ENCODE measurements around the gene PRXL2B.

PRXL2B gene

DNA sequence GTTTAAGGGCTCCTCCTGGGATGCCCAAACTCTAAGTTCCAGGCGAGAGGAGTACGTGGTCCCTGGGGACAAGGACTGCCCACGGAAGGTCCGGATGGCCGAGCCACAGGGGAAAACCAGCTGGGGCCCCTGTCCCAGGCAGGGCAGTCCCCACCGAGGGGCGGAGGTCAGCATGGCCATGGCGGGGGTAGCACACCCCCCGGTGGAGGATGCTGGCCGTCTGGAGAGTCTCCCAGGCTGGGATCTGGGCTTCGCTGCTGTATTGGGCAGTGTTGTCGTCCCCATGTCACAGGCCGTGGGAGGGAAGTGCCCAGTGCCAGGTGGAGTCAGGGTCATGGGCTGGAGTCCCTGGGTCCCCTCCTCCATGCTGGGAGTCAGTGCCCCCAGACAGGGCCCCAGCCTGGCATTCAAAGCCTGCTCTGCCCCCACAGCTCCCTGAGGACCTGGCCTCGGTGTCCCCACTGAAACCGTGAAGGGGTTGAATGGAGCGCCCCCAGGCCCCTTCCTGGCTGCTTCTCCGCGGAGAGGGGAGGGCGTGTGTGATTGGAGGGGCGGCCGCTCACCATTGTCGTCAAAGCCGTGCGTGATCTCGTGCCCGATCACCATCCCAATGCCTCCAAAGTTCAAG is 6.8 kb downstream of the PRXL2B start:
- Mint-ChIP-seq H3K36me3 (ENCODE audit: low read depth) (no peaks in the 10 kb centered on the region), H3K4me3 (no peak overlapping the region), H3K27ac (no peak overlapping the region), H3K9me3 (no peaks in the 10 kb centered on the region), H3K4me1 (ENCODE audit: low read depth) (peaks cover 4% of the 10 kb centered on the region), H3K27me3 (no peaks in the 10 kb centered on the region)

GRCh38 chr1:2594001-2594640 is 7.5 kb downstream of the PRXL2B start:
- Mint-ChIP-seq H3K27me3 (no peaks in the 10 kb centered on the region), H3K36me3 (ENCODE audit: low read depth) (no peaks in the 10 kb centered on the region), H3K4me1 (ENCODE audit: low read depth) (peaks cover 4% of the 10 kb centered on the region), H3K27ac (no peak overlapping the region), H3K4me3 (no peak overlapping the region), H3K9me3 (no peaks in the 10 kb centered on the region)

DNA sequence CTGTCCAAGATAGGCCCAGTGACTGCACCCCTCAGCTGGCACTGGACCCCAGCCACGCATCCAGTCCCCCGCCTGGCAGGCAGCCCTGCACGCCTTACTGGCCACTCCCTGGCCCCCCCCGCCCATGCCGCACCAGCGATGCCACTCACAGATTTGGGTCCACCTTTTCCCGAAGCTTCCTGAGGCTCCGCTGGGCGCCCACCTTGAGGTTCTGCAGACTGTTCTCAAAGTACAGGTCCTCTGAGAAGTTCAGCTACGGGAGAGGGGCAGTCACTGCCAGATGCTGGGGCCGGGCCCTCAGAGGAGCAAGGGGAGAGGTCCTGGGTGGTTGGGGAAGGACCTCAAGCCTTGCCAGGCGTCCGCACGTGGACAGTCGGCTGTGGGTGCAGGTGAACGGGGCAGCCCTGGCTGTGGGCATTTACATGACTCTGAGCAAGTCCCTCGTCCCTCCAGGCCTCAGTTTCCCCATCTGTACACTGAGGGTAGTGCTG is 8.1 kb downstream of the PRXL2B start:
- no peaks in the 10 kb centered on the region for H3K9me3 Mint-ChIP-seq

DNA sequence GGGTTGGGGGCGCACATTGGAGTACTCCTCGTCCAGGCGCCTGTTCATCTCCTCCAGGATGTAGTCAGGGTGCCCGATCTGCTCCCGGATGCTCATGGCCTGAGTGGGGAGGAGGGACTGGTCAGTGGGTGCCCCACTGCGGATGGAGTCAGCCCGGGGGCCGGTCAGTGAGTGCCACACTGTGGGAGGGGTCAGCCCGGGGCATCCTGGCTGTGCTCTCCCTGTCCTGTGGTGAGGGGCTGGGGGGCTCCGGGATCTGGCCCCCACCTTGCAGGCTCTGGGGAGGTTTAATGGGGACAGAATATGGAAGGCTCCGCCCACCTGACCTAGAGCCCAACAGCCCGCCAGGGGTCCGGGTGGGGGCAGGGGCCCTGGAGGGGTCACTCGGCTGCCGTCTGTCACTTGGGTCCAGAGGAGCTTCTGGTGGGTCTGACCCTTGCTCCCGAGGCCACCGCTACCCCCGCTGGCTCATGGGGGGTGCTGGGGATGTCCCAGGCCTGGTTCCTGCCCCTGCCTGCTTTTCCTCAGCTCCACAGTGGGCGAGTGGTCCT is 8.8 kb downstream of the PRXL2B start:
- no peak overlapping the region for H3K27ac Mint-ChIP-seq
- no peaks in the 10 kb centered on the region for H3K36me3 Mint-ChIP-seq (ENCODE audit: low read depth)
- no peaks in the 10 kb centered on the region for H3K9me3 Mint-ChIP-seq
- no peaks in the 10 kb centered on the region for H3K27me3 Mint-ChIP-seq
- H3K4me1 Mint-ChIP-seq (ENCODE audit: low read depth): peaks cover 4% of the 10 kb centered on the region
- H3K4me3 Mint-ChIP-seq: no peak overlapping the region

More for the DNA sequence above, 8.1 kb downstream of the PRXL2B start:
- Mint-ChIP-seq H3K27ac (no peak overlapping the region), H3K27me3 (no peaks in the 10 kb centered on the region), H3K4me1 (ENCODE audit: low read depth) (peaks cover 4% of the 10 kb centered on the region), H3K36me3 (ENCODE audit: low read depth) (no peaks in the 10 kb centered on the region), H3K4me3 (no peak overlapping the region)

DNA sequence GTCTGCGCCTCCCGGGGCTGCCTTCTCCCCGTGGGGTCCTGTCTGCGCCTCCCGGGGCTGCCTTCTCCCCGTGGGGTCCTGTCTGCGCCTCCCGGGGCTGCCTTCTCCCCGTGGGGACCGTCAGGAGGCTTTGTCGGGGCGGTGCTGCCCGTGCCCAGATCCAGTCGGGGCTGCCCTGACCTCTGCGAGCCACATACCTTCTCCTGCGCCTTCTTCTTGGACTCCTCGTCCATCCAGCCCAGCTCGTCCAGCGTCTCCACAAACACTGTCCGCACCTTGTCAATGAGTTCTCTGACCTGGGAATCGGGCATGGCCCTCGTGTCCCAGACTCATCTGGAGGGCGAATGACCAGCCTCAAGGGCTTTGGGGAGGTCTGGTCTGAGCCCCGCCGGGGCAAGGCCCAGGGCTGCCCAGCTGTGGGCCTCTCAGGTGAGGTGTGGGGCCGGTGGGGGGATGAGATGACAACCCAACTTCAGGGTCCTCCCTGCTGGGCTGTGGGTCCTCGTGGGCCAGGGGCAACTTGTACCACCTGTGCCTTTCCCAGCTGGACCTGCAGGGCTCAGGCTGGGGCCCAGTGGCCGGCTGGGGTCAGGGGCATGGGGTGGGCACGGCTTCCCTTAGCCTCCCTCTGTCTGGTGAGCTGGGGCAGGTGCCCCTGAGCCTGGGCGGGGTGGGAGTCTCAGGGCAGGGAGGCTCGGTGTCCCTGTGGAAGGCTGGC is 9.4 kb downstream of the PRXL2B start:
- no peak overlapping the region for H3K27ac Mint-ChIP-seq

GRCh38 chr1:2596530-2597333 is 10.2 kb downstream of the PRXL2B start:
- H3K27me3 Mint-ChIP-seq: no peaks in the 10 kb centered on the region
- no peak overlapping the region for H3K27ac Mint-ChIP-seq
- H3K4me3 Mint-ChIP-seq: no peak overlapping the region
- H3K36me3 Mint-ChIP-seq (ENCODE audit: low read depth): no peaks in the 10 kb centered on the region
- peaks cover 4% of the 10 kb centered on the region for H3K4me1 Mint-ChIP-seq (ENCODE audit: low read depth)
- H3K9me3 Mint-ChIP-seq: no peaks in the 10 kb centered on the region

More for the DNA sequence above, 9.4 kb downstream of the PRXL2B start:
- no peaks in the 10 kb centered on the region for H3K36me3 Mint-ChIP-seq (ENCODE audit: low read depth)
- no peaks in the 10 kb centered on the region for H3K9me3 Mint-ChIP-seq
- peaks cover 4% of the 10 kb centered on the region for H3K4me1 Mint-ChIP-seq (ENCODE audit: low read depth)
- H3K4me3 Mint-ChIP-seq: no peak overlapping the region
- no peaks in the 10 kb centered on the region for H3K27me3 Mint-ChIP-seq

GRCh38 chr1:2597441-2598328 is 11.1 kb downstream of the PRXL2B start:
- Mint-ChIP-seq H3K9me3 (no peaks in the 10 kb centered on the region), H3K36me3 (ENCODE audit: low read depth) (no peaks in the 10 kb centered on the region), H3K4me1 (ENCODE audit: low read depth) (peaks cover 2% of the 10 kb centered on the region), H3K4me3 (no peak overlapping the region), H3K27ac (no peak overlapping the region), H3K27me3 (no peaks in the 10 kb centered on the region)

GRCh38 chr1:2598329-2598931 is 11.9 kb downstream of the PRXL2B start:
- H3K9me3 Mint-ChIP-seq: no peaks in the 10 kb centered on the region
- H3K4me3 Mint-ChIP-seq: no peak overlapping the region
- no peaks in the 10 kb centered on the region for H3K36me3 Mint-ChIP-seq (ENCODE audit: low read depth)
- no peaks in the 10 kb centered on the region for H3K4me1 Mint-ChIP-seq (ENCODE audit: low read depth)
- H3K27ac Mint-ChIP-seq: no peak overlapping the region
- H3K27me3 Mint-ChIP-seq: no peaks in the 10 kb centered on the region

DNA sequence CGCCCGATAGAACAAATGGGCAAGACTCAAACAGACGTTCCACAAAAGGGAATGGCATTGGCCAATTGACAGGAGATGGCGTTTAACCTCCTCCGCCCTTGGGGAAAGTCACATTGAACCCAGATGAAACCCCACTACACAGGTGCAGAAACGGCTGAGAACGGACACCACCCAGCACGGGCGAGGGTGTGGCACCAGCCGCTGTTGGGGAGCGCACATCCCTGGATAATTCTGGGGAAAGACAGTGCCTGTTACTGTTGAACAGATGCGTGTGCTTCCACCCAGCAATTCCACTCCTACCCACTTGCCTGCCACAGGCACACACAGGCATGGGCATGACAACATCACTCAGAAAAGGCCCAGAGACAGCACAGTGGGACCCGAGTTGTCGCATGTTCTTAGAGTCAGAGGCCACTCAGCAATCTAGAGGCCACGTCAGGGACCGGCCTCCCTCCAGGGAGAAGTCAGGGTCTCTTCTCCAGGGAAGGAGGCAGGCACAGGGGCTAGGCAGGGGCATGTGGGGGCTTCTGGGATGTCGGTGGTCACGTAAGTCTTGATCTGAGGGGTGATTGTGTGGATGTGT is 15.2 kb downstream of the PRXL2B start:
- Mint-ChIP-seq H3K27ac (no peak overlapping the region), H3K36me3 (ENCODE audit: low read depth) (no peaks in the 10 kb centered on the region), H3K9me3 (no peaks in the 10 kb centered on the region), H3K4me3 (no peak overlapping the region), H3K4me1 (ENCODE audit: low read depth) (no peaks in the 10 kb centered on the region), H3K27me3 (no peaks in the 10 kb centered on the region)

GRCh38 chr1:2602311-2602835 is 15.8 kb downstream of the PRXL2B start:
- H3K4me3 Mint-ChIP-seq: no peak overlapping the region
- H3K9me3 Mint-ChIP-seq: no peaks in the 10 kb centered on the region
- no peaks in the 10 kb centered on the region for H3K36me3 Mint-ChIP-seq (ENCODE audit: low read depth)
- H3K4me1 Mint-ChIP-seq (ENCODE audit: low read depth): no peaks in the 10 kb centered on the region
- H3K27me3 Mint-ChIP-seq: no peaks in the 10 kb centered on the region
- no peak overlapping the region for H3K27ac Mint-ChIP-seq

DNA sequence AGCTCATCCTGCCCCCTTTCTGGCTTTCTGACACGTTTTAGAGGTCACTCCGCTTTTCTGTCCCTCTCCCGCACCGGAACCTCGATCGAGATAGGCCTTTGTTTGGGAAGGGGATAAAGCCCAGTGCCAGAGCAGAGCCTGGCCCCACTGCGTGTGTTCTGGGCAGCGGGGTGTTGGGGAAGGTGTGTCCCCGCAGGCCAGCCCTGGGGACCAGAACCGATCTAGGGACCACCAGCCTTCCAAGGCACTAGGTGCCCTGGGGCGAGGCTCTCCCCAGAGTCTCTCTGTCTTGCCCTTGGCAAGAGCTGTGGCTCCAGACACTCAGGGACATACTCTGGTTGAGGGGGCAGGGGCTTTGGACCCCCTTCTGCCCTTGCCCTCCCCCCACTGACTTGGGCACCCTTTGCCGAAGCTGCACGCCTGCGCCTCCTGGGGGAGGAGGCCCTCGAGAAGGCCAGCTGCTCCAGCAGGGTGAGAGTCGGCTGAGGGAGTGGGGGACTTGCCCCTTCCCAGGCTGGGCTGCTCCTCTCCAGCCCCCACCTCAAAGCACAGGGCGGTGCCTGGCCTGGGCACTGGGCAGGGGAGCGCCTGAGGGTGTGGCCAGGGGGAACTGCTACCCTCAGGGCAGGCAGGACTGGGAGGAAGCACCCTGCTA is 16.4 kb downstream of the PRXL2B start:
- Mint-ChIP-seq H3K27ac (no peak overlapping the region), H3K4me3 (no peak overlapping the region), H3K9me3 (no peaks in the 10 kb centered on the region), H3K4me1 (ENCODE audit: low read depth) (no peaks in the 10 kb centered on the region), H3K27me3 (no peaks in the 10 kb centered on the region), H3K36me3 (ENCODE audit: low read depth) (no peaks in the 10 kb centered on the region)

- Mint-ChIP-seq H3K27ac (no peak overlapping the region), H3K9me3 (no peaks in the 10 kb centered on the region), H3K36me3 (ENCODE audit: low read depth) (no peaks in the 10 kb centered on the region), H3K4me1 (ENCODE audit: low read depth) (no peaks in the 10 kb centered on the region), H3K4me3 (no peak overlapping the region), H3K27me3 (no peaks in the 10 kb centered on the region)
Observed at GRCh38 chr1:2603521-2604155, 17.1 kb downstream of the PRXL2B start.
